ENCODE data around the gene KIF14. TPM values are rescaled to one million over a fixed set of nuclear protein-coding genes. Genes with fewer than 3 reads are reported as not detected.

Gene KIF14
- polyA plus RNA-seq, 1 of the 3 experiments (the other 2 are of a cell fraction), result 1.2 TPM

GRCh38 chr1:200535605-200536004 is 84.9 kb downstream of the KIF14 start:
- TF ChIP-seq SMC3 (IDR thresholded peaks at IDR 0.05; ENCODE audit: low read depth, low read length), result 0 out of 2 replicates have a peak, but pooled peaks have one; percentile 8
- no peak for TF ChIP-seq RFX5 (IDR thresholded peaks at IDR 0.05; ENCODE audit: low read length)
- peak; percentile 47 for TF ChIP-seq RAD21 (IDR thresholded peaks at IDR 0.05; ENCODE audit: low read length)
- TF ChIP-seq FOSL2 (IDR thresholded peaks at IDR 0.05; ENCODE audit: borderline replicate concordance, low read depth), result 0 out of 2 replicates have a peak, but pooled peaks have one; percentile 21
- TF ChIP-seq, protein P1, sequence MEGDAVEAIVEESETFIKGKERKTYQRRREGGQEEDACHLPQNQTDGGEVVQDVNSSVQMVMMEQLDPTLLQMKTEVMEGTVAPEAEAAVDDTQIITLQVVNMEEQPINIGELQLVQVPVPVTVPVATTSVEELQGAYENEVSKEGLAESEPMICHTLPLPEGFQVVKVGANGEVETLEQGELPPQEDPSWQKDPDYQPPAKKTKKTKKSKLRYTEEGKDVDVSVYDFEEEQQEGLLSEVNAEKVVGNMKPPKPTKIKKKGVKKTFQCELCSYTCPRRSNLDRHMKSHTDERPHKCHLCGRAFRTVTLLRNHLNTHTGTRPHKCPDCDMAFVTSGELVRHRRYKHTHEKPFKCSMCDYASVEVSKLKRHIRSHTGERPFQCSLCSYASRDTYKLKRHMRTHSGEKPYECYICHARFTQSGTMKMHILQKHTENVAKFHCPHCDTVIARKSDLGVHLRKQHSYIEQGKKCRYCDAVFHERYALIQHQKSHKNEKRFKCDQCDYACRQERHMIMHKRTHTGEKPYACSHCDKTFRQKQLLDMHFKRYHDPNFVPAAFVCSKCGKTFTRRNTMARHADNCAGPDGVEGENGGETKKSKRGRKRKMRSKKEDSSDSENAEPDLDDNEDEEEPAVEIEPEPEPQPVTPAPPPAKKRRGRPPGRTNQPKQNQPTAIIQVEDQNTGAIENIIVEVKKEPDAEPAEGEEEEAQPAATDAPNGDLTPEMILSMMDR (IDR thresholded peaks at IDR 0.05), result peak; percentile 24
- Histone ChIP-seq H3K79me2 (ENCODE audit: insufficient read depth) (no peaks in the 10 kb centered on the region), H3K9ac (no peak overlapping the region), H3K4me2 (no peak overlapping the region), H3K36me3 (replicated peaks in 1 of 2; ENCODE audit: control insufficient read depth in 1 of 2, insufficient read depth in 2 of 2, low read length in 1 of 2) (no peaks in the 10 kb centered on the region), H3F3A (replicated peaks; ENCODE audit: insufficient read depth) (no peaks in the 10 kb centered on the region), H3K27me3 (ENCODE audit: insufficient read depth) (peaks cover 12% of the 10 kb centered on the region; the same call in 1 of the 2 replicates), H3K4me3 (ENCODE audit: low read depth in 2 of 2, low read length in 1 of 2) (no peak overlapping the region), H3K27ac (ENCODE audit: low read depth in 2 of 2, low read length in 1 of 2) (no peak overlapping the region), H3K9me2 (no peaks in the 10 kb centered on the region), H3K4me1 (ENCODE audit: control insufficient read depth in 1 of 2, insufficient read depth in 2 of 2, low read depth in 1 of 2, low read length in 1 of 2) (no peaks in the 10 kb centered on the region), H3K9me3 (no peaks in the 10 kb centered on the region), H2AFZ (ENCODE audit: low read depth) (no peak overlapping the region), H4K20me1 (ENCODE audit: insufficient read depth) (no peaks in the 10 kb centered on the region)
- 49% methylated on average over 4 of the region's 4 CpGs for WGBS (ENCODE audit: low lambda C conversion rate)
- ChIA-PET CTCF (interaction anchor here (0.7 to 3.1 kb wide), 5 partner anchors 23 to 590 kb away, joined by 3 to 13 read pairs (median 4); no protein-coding TSS in a partner anchor), POLR2A (no interaction called here)
- peak; percentile 38 for DNase-seq

DNA sequence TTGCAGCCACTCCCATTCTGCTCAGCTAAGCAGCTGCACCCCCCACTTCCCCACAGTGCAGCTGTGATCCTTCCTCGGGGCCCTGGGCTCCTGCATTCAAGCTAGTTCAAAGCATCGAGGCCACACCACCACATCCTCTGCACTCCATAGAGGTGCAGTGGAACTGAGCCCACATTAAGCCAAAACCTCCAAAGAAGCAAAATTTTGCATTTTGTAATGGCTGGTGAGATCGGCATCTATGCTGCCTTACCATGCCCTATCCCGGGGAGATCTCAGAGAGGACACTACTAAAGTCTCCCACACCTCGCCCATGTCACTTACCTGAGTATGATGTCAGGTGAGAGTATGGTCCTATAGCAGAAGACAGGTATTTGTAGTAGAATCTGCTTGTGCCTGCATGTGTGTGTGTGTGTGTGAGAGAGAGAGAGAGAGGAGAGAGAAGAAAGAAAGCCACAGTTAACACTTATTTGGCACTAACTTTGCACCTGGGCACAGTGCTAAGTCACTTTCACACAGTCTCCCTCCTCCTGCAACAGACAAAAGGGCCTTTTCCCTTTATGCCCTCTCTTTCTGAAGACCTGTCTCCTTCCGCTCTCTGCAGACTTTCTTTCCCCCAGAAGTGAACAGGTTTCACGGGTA is 89.8 kb downstream of the KIF14 start:
- POLR2A ChIA-PET, result no interaction called here
- CTCF ChIA-PET, result no interaction called here
- WGBS (ENCODE audit: low lambda C conversion rate), result 50% methylated on average over 7 of the region's 7 CpGs

More for the DNA sequence above, 89.8 kb downstream of the KIF14 start:
- TF ChIP-seq FOSL2 (IDR thresholded peaks at IDR 0.05; ENCODE audit: borderline replicate concordance, low read depth), result no peak
- TF ChIP-seq RFX5 (IDR thresholded peaks at IDR 0.05; ENCODE audit: low read length), result no peak
- TF ChIP-seq PBX3 (IDR thresholded peaks at IDR 0.05), result no peak
- H3K27me3 ChIP-seq (ENCODE audit: insufficient read depth), result peaks cover 12% of the 10 kb centered on the region; the same call in 1 of the 2 replicates
- H3K4me1 ChIP-seq (ENCODE audit: control insufficient read depth in 1 of 2, insufficient read depth in 2 of 2, low read depth in 1 of 2, low read length in 1 of 2), result no peaks in the 10 kb centered on the region
- H4K20me1 ChIP-seq (ENCODE audit: insufficient read depth), result no peaks in the 10 kb centered on the region
- no peak for DNase-seq
- H3K9me2 ChIP-seq, result no peaks in the 10 kb centered on the region
- no peak overlapping the region for H3K27ac ChIP-seq (ENCODE audit: low read depth in 2 of 2, low read length in 1 of 2)
- H3K79me2 ChIP-seq (ENCODE audit: insufficient read depth), result no peaks in the 10 kb centered on the region
- H3K9me3 ChIP-seq, result no peaks in the 10 kb centered on the region
- H3K4me3 ChIP-seq (ENCODE audit: low read depth in 2 of 2, low read length in 1 of 2), result no peak overlapping the region
- H3K9ac ChIP-seq, result no peak overlapping the region
- H3K36me3 ChIP-seq (replicated peaks in 1 of 2; ENCODE audit: control insufficient read depth in 1 of 2, insufficient read depth in 2 of 2, low read length in 1 of 2), result no peaks in the 10 kb centered on the region
- no peak overlapping the region for H3K4me2 ChIP-seq
- H3F3A ChIP-seq (replicated peaks; ENCODE audit: insufficient read depth), result no peaks in the 10 kb centered on the region
- no peak overlapping the region for H2AFZ ChIP-seq (ENCODE audit: low read depth)

Data from SK-N-SH (cell line).